ENCODE measurements around the gene FAM162B. TPM values are rescaled to one million over a fixed set of nuclear protein-coding genes. Genes with fewer than 3 reads are reported as not detected.

FAM162B gene
- total RNA-seq: 2.5 TPM
- polyA plus RNA-seq: 1.9 TPM
- long read RNA-seq, donor 1: 0 reads
- long read RNA-seq, donor 2: 0 reads
- long read RNA-seq, donor 3, partial matches to known transcripts: 0 of 1 reads
- long read RNA-seq, donor 3, other reads (novel, unspliced or antisense): 0 of 1 reads
- long read RNA-seq, donor 4, partial matches to known transcripts: 0 of 1 reads
- long read RNA-seq, donor 4, other reads (novel, unspliced or antisense): 0 of 1 reads
- long read RNA-seq, donor 5, partial matches to known transcripts: 0 of 2 reads
- long read RNA-seq, donor 5, other reads (novel, unspliced or antisense): 0 of 2 reads
- long read RNA-seq, donor 6, partial matches to known transcripts: 0 of 2 reads
- long read RNA-seq, donor 6, other reads (novel, unspliced or antisense): 0 of 2 reads
- long read RNA-seq, donor 7: 0 reads
- long read RNA-seq, donor 8: 0 reads
- long read RNA-seq, donor 9: 0 reads
- long read RNA-seq, donor 10, partial matches to known transcripts: 0 of 2 reads
- long read RNA-seq, donor 10, other reads (novel, unspliced or antisense): 0 of 2 reads

DNA sequence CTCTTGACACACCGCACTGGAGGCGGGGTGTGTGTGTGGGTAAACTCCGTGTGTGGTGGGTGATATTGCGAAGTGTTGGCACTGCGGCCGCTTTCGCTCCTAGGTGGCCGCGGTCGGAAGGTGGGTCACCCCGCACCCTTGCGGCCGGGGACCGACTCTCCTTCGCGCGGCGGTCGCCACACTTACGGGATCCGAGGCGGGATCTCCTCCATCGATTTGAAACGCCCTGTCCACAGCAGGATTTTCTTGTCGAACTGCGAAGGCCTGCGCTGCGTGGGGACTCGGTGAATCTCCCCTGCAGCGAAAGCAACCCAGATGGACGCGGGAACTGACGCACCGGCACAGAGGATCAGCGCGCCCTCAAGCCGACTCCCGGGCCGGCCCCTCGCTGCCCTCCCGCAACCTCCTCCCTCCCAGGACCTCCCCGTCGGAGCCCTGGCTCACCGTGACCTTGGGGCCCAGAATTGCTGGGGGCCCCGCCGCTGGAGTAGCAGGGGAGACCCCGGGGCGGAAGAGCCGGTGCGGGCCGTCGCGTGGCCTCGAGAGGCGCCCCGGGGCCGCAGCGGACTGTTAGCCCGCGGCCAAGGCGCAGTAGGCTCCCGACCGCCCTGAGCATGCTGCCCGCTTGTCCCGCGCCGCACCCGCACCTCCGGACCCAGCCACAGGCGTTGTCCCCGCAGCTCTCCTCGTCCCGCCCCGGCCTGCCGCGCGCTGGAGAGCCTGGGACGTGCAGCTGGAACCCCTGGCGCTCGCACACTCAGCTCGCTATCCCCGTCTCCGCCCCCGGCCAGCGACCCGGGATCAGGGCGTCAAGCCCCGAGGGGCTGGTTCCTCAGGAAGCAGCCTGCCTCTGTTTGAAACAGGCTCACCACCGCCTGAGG lies at the start of gene FAM162B:
Gene FAM162B (minus strand): TSS at position 759 of the 881 bp plus-strand sequence. CDS start 143 bp downstream, at position 616.
- Histone ChIP-seq H3K27ac (ENCODE audit: low read depth in 1 of 2, low read length in 1 of 2) (no peak within 1 kb of the TSS), H3K4me3 (ENCODE audit: low read length in 2 of 2) (peak within 1 kb of the TSS; percentile 11 to 27), H3K36me3 (ENCODE audit: control insufficient read depth in 2 of 2, insufficient read depth in 2 of 2, low read length in 1 of 2) (no peaks in the 10 kb centered on the region), H3K9me3 (ENCODE audit: control insufficient read depth in 2 of 2, insufficient read depth in 1 of 2, low read length in 1 of 2) (peaks cover 0 to 1% of the 10 kb centered on the region in 2 donors), H3K27me3 (ENCODE audit: control insufficient read depth in 2 of 2, insufficient read depth in 1 of 2, low read length in 1 of 2) (peaks cover 25 to 67% of the 10 kb centered on the region in 2 donors), H3K4me1 (ENCODE audit: control insufficient read depth in 2 of 2, insufficient read depth in 2 of 2, low read length in 2 of 2) (no peaks in the 10 kb centered on the region)
- DNase-seq (ENCODE audit: low read depth in 6 of 9, low spot score in 9 of 9): no peak
- 2% methylated on average over 89 of the region's 89 CpGs for WGBS

DNA sequence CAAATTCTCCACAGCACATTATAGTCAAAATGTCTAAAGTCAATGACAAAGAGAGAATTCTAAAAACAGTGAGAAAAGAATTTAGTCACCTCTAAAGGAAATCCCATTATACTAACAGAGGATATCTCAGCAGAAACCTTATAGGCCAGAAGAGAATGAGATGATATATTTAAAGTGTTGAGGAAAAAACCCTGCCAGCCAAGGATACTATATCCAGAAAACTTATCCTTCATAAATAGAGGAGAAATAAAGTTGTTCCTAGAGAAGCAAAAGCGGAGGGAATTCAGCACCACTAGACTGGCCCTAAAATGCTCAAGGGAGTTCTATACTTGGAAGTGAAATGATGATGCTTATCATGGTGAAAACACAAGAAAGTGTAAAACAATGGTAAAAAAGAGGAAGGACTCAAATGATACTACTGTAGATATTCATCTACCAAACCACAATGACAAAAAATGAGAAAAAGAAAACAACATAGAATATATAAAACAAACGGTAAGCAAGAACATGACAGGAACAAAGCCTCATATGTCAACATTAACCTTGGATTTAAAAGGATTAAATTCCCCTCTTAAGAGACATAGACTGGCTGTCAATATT lies 46.6 kb upstream of the FAM162B start:
- no peaks in the 10 kb centered on the region for H3K4me1 ChIP-seq (ENCODE audit: control insufficient read depth in 2 of 2, insufficient read depth in 2 of 2, low read length in 2 of 2)
- no peak overlapping the region for H3K27ac ChIP-seq (ENCODE audit: low read depth in 1 of 2, low read length in 1 of 2)
- H3K27me3 ChIP-seq (ENCODE audit: control insufficient read depth in 2 of 2, insufficient read depth in 1 of 2, low read length in 1 of 2): no peaks in the 10 kb centered on the region
- no peaks in the 10 kb centered on the region for H3K36me3 ChIP-seq (ENCODE audit: control insufficient read depth in 2 of 2, insufficient read depth in 2 of 2, low read length in 1 of 2)
- no peaks in the 10 kb centered on the region for H3K9me3 ChIP-seq (ENCODE audit: control insufficient read depth in 2 of 2, insufficient read depth in 1 of 2, low read length in 1 of 2)
- 88% methylated on average over 2 of the region's 2 CpGs for WGBS
- H3K4me3 ChIP-seq (ENCODE audit: low read length in 2 of 2): no peak overlapping the region
- no peak for DNase-seq (ENCODE audit: low read depth in 6 of 9, low spot score in 9 of 9)

DNA sequence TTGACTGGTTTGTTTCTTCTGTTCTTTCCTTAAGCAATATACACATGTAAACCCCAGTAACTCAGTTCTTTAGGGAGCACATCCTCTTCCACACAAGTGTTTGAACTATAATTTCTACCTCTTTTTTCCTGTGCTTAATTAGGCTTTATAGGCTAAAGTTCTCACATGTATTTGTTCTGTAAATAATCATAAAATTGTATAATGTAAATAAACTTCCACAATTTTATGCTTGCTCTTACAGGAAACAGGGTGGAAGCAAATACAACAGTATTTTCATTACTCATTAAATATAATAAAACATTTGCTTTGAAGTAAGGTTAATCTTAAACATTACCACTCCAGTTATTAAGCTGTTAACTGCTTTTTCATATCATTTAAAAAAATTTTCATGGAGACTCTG lies 36.5 kb upstream of the FAM162B start:
- Histone ChIP-seq H3K4me1 (ENCODE audit: control insufficient read depth in 2 of 2, insufficient read depth in 2 of 2, low read length in 2 of 2) (no peaks in the 10 kb centered on the region), H3K27ac (ENCODE audit: low read depth in 1 of 2, low read length in 1 of 2) (no peak overlapping the region), H3K27me3 (ENCODE audit: control insufficient read depth in 2 of 2, insufficient read depth in 1 of 2, low read length in 1 of 2) (no peaks in the 10 kb centered on the region), H3K9me3 (ENCODE audit: control insufficient read depth in 2 of 2, insufficient read depth in 1 of 2, low read length in 1 of 2) (no peaks in the 10 kb centered on the region), H3K4me3 (ENCODE audit: low read length in 2 of 2) (no peak overlapping the region), H3K36me3 (ENCODE audit: control insufficient read depth in 2 of 2, insufficient read depth in 2 of 2, low read length in 1 of 2) (no peaks in the 10 kb centered on the region)
- DNase-seq (ENCODE audit: low read depth in 6 of 9, low spot score in 9 of 9): no peak

DNA sequence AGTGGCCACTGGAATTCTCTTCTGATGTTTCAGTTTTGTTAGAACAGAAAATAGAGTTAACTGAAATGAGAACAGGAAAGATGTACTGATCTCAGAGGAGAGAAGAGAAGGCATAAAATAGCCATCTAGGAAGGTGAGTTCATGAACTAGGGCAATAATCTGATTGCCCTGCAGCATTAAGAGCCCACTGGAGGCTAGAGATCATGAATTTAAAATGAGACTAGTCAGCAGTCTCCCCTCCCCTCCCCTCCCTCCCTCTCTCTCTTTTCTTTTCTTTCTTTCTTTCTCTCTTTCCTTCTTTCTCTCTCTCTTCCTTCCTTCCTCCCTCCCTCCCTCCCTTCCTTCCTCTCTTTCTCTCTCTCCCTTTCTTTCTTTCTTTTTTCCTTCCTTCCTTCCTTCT lies 34.4 kb upstream of the FAM162B start:
- H3K4me1 ChIP-seq (ENCODE audit: control insufficient read depth in 2 of 2, insufficient read depth in 2 of 2, low read length in 2 of 2): no peaks in the 10 kb centered on the region
- H3K4me3 ChIP-seq (ENCODE audit: low read length in 2 of 2): no peak overlapping the region
- no peak overlapping the region for H3K27ac ChIP-seq (ENCODE audit: low read depth in 1 of 2, low read length in 1 of 2)
- no peaks in the 10 kb centered on the region for H3K9me3 ChIP-seq (ENCODE audit: control insufficient read depth in 2 of 2, insufficient read depth in 1 of 2, low read length in 1 of 2)
- H3K27me3 ChIP-seq (ENCODE audit: control insufficient read depth in 2 of 2, insufficient read depth in 1 of 2, low read length in 1 of 2): no peaks in the 10 kb centered on the region
- DNase-seq (ENCODE audit: low read depth in 6 of 9, low spot score in 9 of 9): no peak
- H3K36me3 ChIP-seq (ENCODE audit: control insufficient read depth in 2 of 2, insufficient read depth in 2 of 2, low read length in 1 of 2): no peaks in the 10 kb centered on the region

DNA sequence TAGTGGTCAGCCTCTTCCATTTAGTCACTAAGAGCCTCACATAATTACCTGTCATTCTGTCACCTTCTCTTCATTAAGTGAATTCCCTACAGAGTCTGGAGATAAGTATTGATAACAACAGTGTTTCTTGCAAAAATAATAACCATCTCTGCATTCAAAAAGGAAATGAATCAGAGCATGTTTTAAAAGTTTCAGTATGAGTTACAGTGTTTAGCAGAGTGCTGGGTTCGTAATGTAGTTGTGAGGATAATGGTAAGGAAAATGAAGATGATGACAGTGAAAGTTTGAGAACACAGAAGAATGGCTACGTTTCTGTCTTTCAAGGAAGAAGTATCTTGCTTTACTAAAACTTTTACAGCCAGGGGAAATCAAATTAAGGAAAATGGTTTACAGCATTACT lies 32.1 kb upstream of the FAM162B start:
- Histone ChIP-seq H3K9me3 (ENCODE audit: control insufficient read depth in 2 of 2, insufficient read depth in 1 of 2, low read length in 1 of 2) (no peaks in the 10 kb centered on the region), H3K27ac (ENCODE audit: low read depth in 1 of 2, low read length in 1 of 2) (no peak overlapping the region), H3K36me3 (ENCODE audit: control insufficient read depth in 2 of 2, insufficient read depth in 2 of 2, low read length in 1 of 2) (no peaks in the 10 kb centered on the region), H3K27me3 (ENCODE audit: control insufficient read depth in 2 of 2, insufficient read depth in 1 of 2, low read length in 1 of 2) (no peaks in the 10 kb centered on the region), H3K4me3 (ENCODE audit: low read length in 2 of 2) (no peak overlapping the region), H3K4me1 (ENCODE audit: control insufficient read depth in 2 of 2, insufficient read depth in 2 of 2, low read length in 2 of 2) (no peaks in the 10 kb centered on the region)
- DNase-seq (ENCODE audit: low read depth in 6 of 9, low spot score in 9 of 9): no peak
- 80% methylated on average over 2 of the region's 2 CpGs for WGBS

DNA sequence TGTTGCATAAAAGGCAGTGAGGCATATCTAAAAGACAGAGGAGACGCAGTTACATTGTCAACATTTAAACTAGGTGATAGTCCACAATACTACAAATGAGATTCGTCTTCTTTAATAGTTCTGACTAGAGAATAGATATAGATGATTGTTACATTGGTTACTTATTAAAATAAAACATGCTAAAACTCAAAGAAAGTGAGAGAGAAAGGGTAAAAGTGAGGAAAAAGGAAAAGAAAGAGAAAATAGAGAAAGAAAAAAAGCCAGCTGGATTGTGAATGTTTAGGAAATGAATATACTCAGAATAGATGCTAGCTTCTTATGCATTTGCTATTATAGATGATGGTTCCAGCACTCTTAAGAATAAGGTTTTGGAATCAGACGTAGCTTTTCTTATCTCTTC lies 27.7 kb upstream of the FAM162B start:
- H3K36me3 ChIP-seq (ENCODE audit: control insufficient read depth in 2 of 2, insufficient read depth in 2 of 2, low read length in 1 of 2): no peaks in the 10 kb centered on the region
- no peaks in the 10 kb centered on the region for H3K9me3 ChIP-seq (ENCODE audit: control insufficient read depth in 2 of 2, insufficient read depth in 1 of 2, low read length in 1 of 2)
- WGBS: 88% methylated on average over 3 of the region's 3 CpGs
- no peak overlapping the region for H3K4me3 ChIP-seq (ENCODE audit: low read length in 2 of 2)
- H3K27ac ChIP-seq (ENCODE audit: low read depth in 1 of 2, low read length in 1 of 2): no peak overlapping the region
- no peaks in the 10 kb centered on the region for H3K4me1 ChIP-seq (ENCODE audit: control insufficient read depth in 2 of 2, insufficient read depth in 2 of 2, low read length in 2 of 2)
- no peak for DNase-seq (ENCODE audit: low read depth in 6 of 9, low spot score in 9 of 9)
- H3K27me3 ChIP-seq (ENCODE audit: control insufficient read depth in 2 of 2, insufficient read depth in 1 of 2, low read length in 1 of 2): no peaks in the 10 kb centered on the region

DNA sequence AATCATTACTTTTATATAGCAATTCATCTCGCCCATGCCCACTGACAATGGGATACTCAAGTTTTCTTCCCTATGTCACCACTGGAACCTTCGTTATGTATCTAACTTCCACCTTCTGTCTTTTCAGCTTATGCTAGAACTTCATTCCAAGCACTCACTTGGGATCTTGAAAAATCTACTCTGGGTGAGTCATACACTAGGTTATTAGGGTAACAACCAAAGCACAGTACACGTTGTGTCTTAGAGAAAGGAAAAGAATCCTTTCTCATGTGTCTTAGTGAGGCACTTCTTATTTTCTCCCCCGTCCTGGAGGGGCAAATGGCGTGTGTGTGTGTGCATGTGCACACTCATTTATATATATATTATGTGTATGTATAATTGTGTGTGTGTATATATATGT lies 18.3 kb upstream of the FAM162B start:
- H3K27me3 ChIP-seq (ENCODE audit: control insufficient read depth in 2 of 2, insufficient read depth in 1 of 2, low read length in 1 of 2): no peaks in the 10 kb centered on the region
- DNase-seq (ENCODE audit: low read depth in 6 of 9, low spot score in 9 of 9): no peak
- H3K36me3 ChIP-seq (ENCODE audit: control insufficient read depth in 2 of 2, insufficient read depth in 2 of 2, low read length in 1 of 2): no peaks in the 10 kb centered on the region
- WGBS: 88% methylated on average over 5 of the region's 5 CpGs
- H3K27ac ChIP-seq (ENCODE audit: low read depth in 1 of 2, low read length in 1 of 2): no peak overlapping the region
- no peaks in the 10 kb centered on the region for H3K4me1 ChIP-seq (ENCODE audit: control insufficient read depth in 2 of 2, insufficient read depth in 2 of 2, low read length in 2 of 2)
- H3K4me3 ChIP-seq (ENCODE audit: low read length in 2 of 2): no peak overlapping the region
- no peaks in the 10 kb centered on the region for H3K9me3 ChIP-seq (ENCODE audit: control insufficient read depth in 2 of 2, insufficient read depth in 1 of 2, low read length in 1 of 2)

DNA sequence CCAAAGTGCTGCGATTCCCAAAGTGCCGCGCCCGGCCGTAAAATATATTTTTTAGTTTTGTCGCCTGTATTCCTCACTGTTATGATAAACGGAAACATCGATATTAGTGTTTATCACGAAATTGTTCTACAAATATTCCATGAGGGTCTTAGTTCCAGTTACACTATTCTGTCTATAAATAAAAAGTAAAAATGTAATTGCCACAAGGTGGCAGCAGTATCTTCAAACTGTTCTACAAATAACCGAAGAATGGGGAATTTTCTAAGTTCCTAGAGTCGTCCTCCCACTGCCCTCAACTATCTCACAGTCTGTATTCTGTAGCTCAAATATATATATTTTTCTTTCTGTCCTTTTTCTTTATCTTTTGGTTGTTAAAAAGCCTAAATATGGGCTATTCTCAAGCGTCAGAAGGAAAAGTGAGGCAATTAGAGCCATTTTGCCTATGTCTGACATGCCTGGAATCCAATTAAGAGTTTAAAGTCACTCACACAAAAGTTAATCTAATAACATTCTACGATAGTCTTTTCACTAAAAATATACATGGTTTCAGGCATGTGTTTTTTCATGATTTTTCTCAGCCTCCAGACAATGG lies 14.2 kb upstream of the FAM162B start:
- Histone ChIP-seq H3K9me3 (ENCODE audit: control insufficient read depth in 2 of 2, insufficient read depth in 1 of 2, low read length in 1 of 2) (no peaks in the 10 kb centered on the region), H3K4me1 (ENCODE audit: control insufficient read depth in 2 of 2, insufficient read depth in 2 of 2, low read length in 2 of 2) (no peaks in the 10 kb centered on the region), H3K4me3 (ENCODE audit: low read length in 2 of 2) (no peak overlapping the region), H3K27me3 (ENCODE audit: control insufficient read depth in 2 of 2, insufficient read depth in 1 of 2, low read length in 1 of 2) (no peaks in the 10 kb centered on the region), H3K27ac (ENCODE audit: low read depth in 1 of 2, low read length in 1 of 2) (no peak overlapping the region), H3K36me3 (ENCODE audit: control insufficient read depth in 2 of 2, insufficient read depth in 2 of 2, low read length in 1 of 2) (no peaks in the 10 kb centered on the region)
- 41% methylated on average over 13 of the region's 13 CpGs for WGBS
- DNase-seq (ENCODE audit: low read depth in 6 of 9, low spot score in 9 of 9): peak in 3 of 9 donors; percentile 1 to 24 (median 9)

Measured in thymus (tissue), 14 donors.